Astrocyte (in vitro differentiated cells and primary cell): ENCODE measurements around the gene LEPROT. TPM values are rescaled to one million over a fixed set of nuclear protein-coding genes. Genes with fewer than 3 reads are reported as not detected.
"Not testable (repeated sequence)": the region's sequence is repeated elsewhere in the genome, so short reads cannot be mapped to it uniquely, and the experiment has no call there.

Experiments
- DNase-seq: peaks from one replicate; pipeline ENCODE4 v3.0.0-alpha.2; 2010; ENCODE audit warnings: low read depth
- FAIRE-seq: peaks from 2 replicates; lab custom pipeline; 2011; peaks lifted over from hg19 to GRCh38; lab: Jason Lieb, UNC
- H2AFZ ChIP-seq: 2 replicates; pipeline ENCODE4 v1.6.0; 2012; ENCODE audit warnings: low read depth, low read length, inconsistent platforms
- H3K27ac ChIP-seq: 2 replicates; pipeline ENCODE4 v1.5.1; 2011; ENCODE audit warnings: low read depth, low read length, inconsistent platforms
- H3K27me3 ChIP-seq: 2 replicates; pipeline ENCODE4 v1.6.0; 2011; ENCODE audit warnings: low read length, inconsistent platforms; ENCODE audit not compliant: insufficient read depth
- H3K36me3 ChIP-seq: 2 replicates; pipeline ENCODE4 v1.5.1; 2011; ENCODE audit warnings: low read length, inconsistent platforms; ENCODE audit not compliant: insufficient read depth
- H3K4me1 ChIP-seq: 2 replicates; pipeline ENCODE4 v1.5.1; 2011; ENCODE audit warnings: low read length, inconsistent platforms; ENCODE audit not compliant: insufficient read depth
- H3K4me2 ChIP-seq: 2 replicates; pipeline ENCODE4 v1.6.0; 2012; ENCODE audit warnings: low read length, inconsistent platforms
- H3K4me3 ChIP-seq: 2 replicates; pipeline ENCODE4 v1.5.1; 2011; ENCODE audit warnings: low read depth, mild to moderate bottlenecking, low read length, inconsistent platforms; ENCODE audit not compliant: insufficient read depth
- H3K79me2 ChIP-seq: 2 replicates; pipeline ENCODE4 v1.6.0; 2012; ENCODE audit warnings: mild to moderate bottlenecking, low read length, inconsistent platforms; ENCODE audit not compliant: insufficient read depth
- H3K9ac ChIP-seq: 2 replicates; pipeline ENCODE4 v1.6.0; 2012; ENCODE audit warnings: mild to moderate bottlenecking, low read length, inconsistent platforms
- H3K9me3 ChIP-seq: 2 replicates; pipeline ENCODE4 v1.5.1; 2012; ENCODE audit warnings: low read depth, mild to moderate bottlenecking, low read length, inconsistent platforms; ENCODE audit not compliant: insufficient read depth
- H4K20me1 ChIP-seq: 2 replicates; pipeline ENCODE4 v1.6.0; 2012; ENCODE audit warnings: low read length, inconsistent platforms; ENCODE audit not compliant: insufficient read depth
- H3K27ac Mint-ChIP-seq: one replicate; pipeline ENCODE4 v1.8.0; 2021; ENCODE audit warnings: mild to moderate bottlenecking, mixed read lengths; ENCODE audit not compliant: unreplicated experiment
- H3K27me3 Mint-ChIP-seq: one replicate; pipeline ENCODE4 v1.8.0; 2021; ENCODE audit warnings: low read depth, mixed read lengths; ENCODE audit not compliant: unreplicated experiment
- H3K36me3 Mint-ChIP-seq: one replicate; pipeline ENCODE4 v1.8.0; 2021; ENCODE audit warnings: low read depth, mixed read lengths; ENCODE audit not compliant: unreplicated experiment
- H3K4me1 Mint-ChIP-seq: one replicate; pipeline ENCODE4 v1.8.0; 2021; ENCODE audit warnings: low read depth, mixed read lengths; ENCODE audit not compliant: unreplicated experiment
- H3K4me3 Mint-ChIP-seq: one replicate; pipeline ENCODE4 v1.8.0; 2021; ENCODE audit warnings: mild to moderate bottlenecking, moderate library complexity, mixed read lengths; ENCODE audit not compliant: unreplicated experiment
- H3K9me3 Mint-ChIP-seq: one replicate; pipeline ENCODE4 v1.8.0; 2021; ENCODE audit warnings: mild to moderate bottlenecking, mixed read lengths; ENCODE audit not compliant: unreplicated experiment
- CTCF ChIP-seq: IDR thresholded peaks from 2 replicates; pipeline ENCODE4 v1.5.1; 2011; ENCODE audit warnings: low read depth, mild to moderate bottlenecking, inconsistent platforms, low read length, moderate library complexity; ENCODE audit not compliant: insufficient read depth
- EZH2 ChIP-seq: IDR thresholded peaks from 2 replicates; pipeline ENCODE4 v1.6.1; 2012; ENCODE audit warnings: mild to moderate bottlenecking, low read length, inconsistent platforms; ENCODE audit not compliant: insufficient read depth
- total RNA-seq: library from RNA; stranded (reverse); gene quantifications from 2 replicates; pipeline ENCODE4 v1.2.1, GENCODE V29; 2021

LEPROT gene
- total RNA-seq, 1 donor from 2014 or later: 99.4 TPM

GRCh38 chr1:65378247-65378946 is 42.1 kb upstream of the LEPROT start:
- Histone ChIP-seq H3K4me1 (no peaks in the 10 kb centered on the region), H2AFZ (no peak overlapping the region), H3K4me3 (no peak overlapping the region), H3K36me3 (no peaks in the 10 kb centered on the region), H4K20me1 (no peaks in the 10 kb centered on the region), H3K9ac (no peak overlapping the region), H3K79me2 (no peaks in the 10 kb centered on the region), H3K27me3 (no peaks in the 10 kb centered on the region), H3K9me3 (no peaks in the 10 kb centered on the region), H3K27ac (no peak overlapping the region), H3K4me2 (no peak overlapping the region)
- DNase-seq (no peak), FAIRE-seq (no peak)
- peaks cover 2% of the 10 kb centered on the region for H3K4me1 Mint-ChIP-seq
- no peaks in the 10 kb centered on the region for H3K9me3 Mint-ChIP-seq
- TF ChIP-seq CTCF: no peak
- no peak for TF ChIP-seq EZH2
- H3K36me3 Mint-ChIP-seq: peaks cover 2% of the 10 kb centered on the region
- H3K27me3 Mint-ChIP-seq: no peaks in the 10 kb centered on the region
- H3K4me3 Mint-ChIP-seq: no peak overlapping the region
- no peak overlapping the region for H3K27ac Mint-ChIP-seq

- not testable (repeated sequence) for H3K27ac ChIP-seq, H3K4me2 ChIP-seq, H3K4me1 ChIP-seq, H3K27me3 ChIP-seq, H2AFZ ChIP-seq, H3K27me3 Mint-ChIP-seq, H3K79me2 ChIP-seq, H3K36me3 ChIP-seq, H3K27ac Mint-ChIP-seq, H3K9me3 ChIP-seq, H3K9ac ChIP-seq, FAIRE-seq, H3K9me3 Mint-ChIP-seq, H3K4me3 Mint-ChIP-seq, H3K4me1 Mint-ChIP-seq, DNase-seq, H3K4me3 ChIP-seq, H4K20me1 ChIP-seq
- H3K36me3 Mint-ChIP-seq: peaks cover 11% of the 10 kb centered on the region
Measured at GRCh38 chr1:65384426-65384825, 36.0 kb upstream of the LEPROT start.

GRCh38 chr1:65386439-65386838 is 34.0 kb upstream of the LEPROT start:
- Mint-ChIP-seq H3K4me1 (peaks cover 4% of the 10 kb centered on the region), H3K9me3 (no peaks in the 10 kb centered on the region), H3K27ac (no peak overlapping the region), H3K27me3 (no peaks in the 10 kb centered on the region), H3K36me3 (peaks cover 9% of the 10 kb centered on the region), H3K4me3 (no peak overlapping the region)
- no peak overlapping the region for H3K4me2 ChIP-seq
- H4K20me1 ChIP-seq: no peaks in the 10 kb centered on the region
- H3K36me3 ChIP-seq: no peaks in the 10 kb centered on the region
- H3K4me1 ChIP-seq: no peaks in the 10 kb centered on the region
- no peak overlapping the region for H3K27ac ChIP-seq
- no peaks in the 10 kb centered on the region for H3K79me2 ChIP-seq
- H3K9me3 ChIP-seq: no peaks in the 10 kb centered on the region
- no peak overlapping the region for H2AFZ ChIP-seq
- no peaks in the 10 kb centered on the region for H3K27me3 ChIP-seq
- DNase-seq (no peak), FAIRE-seq (no peak)
- H3K9ac ChIP-seq: no peak overlapping the region
- TF ChIP-seq EZH2 (no peak), CTCF (no peak)
- H3K4me3 ChIP-seq: no peak overlapping the region
